Psoas muscle (tissue), 8 donors: ENCODE results near the gene FZD4. TPM values are rescaled to one million over a fixed set of nuclear protein-coding genes. Genes with fewer than 3 reads are reported as not detected.
"Not testable (repeated sequence)": the region's sequence is repeated elsewhere in the genome, so short reads cannot be mapped to it uniquely, and the experiment has no call there.

Source experiments
- ATAC-seq, 4 donors: fragments of 200-7000 bp; cut with Tn5 transposase; one replicate each; pipeline ENCODE4 v1.9.1; 2020; ENCODE audit warnings: moderate library complexity in 3 of 4, mild to moderate bottlenecking in 2 of 4
- DNase-seq, 2 donors: peaks; one replicate each; pipeline ENCODE4 v3.0.0-alpha.2; 2020
- H3K27ac ChIP-seq: fragments of 200-600 bp; one replicate; pipeline ENCODE4 v1.8.0; 2022
- H3K27me3 ChIP-seq, 3 donors: fragments of 200-600 bp in 1 of 3; one replicate each; pipeline versions ENCODE4 v1.6.1 to v1.8.0; 2013 to 2022; ENCODE audit warnings: low read length in 2 of 3, mild to moderate bottlenecking in 2 of 3, moderate library complexity in 1 of 3; ENCODE audit not compliant: insufficient read depth in 3 of 3
- H3K36me3 ChIP-seq, 2 donors: fragments of 200-600 bp in 1 of 2; one replicate each; pipeline versions ENCODE4 v1.6.1 to v1.8.0; 2013 to 2022; ENCODE audit warnings: low read depth in 1 of 2, mild to moderate bottlenecking in 1 of 2, moderate library complexity in 1 of 2; ENCODE audit not compliant: insufficient read depth in 1 of 2
- H3K4me1 ChIP-seq: fragments of 200-600 bp; one replicate; pipeline ENCODE4 v1.8.0; 2022
- H3K4me3 ChIP-seq: fragments of 200-600 bp; one replicate; pipeline ENCODE4 v1.8.0; 2022; ENCODE audit warnings: mild to moderate bottlenecking
- H3K9me3 ChIP-seq: fragments of 200-600 bp; one replicate; pipeline ENCODE4 v1.8.0; 2022
- WGBS, 3 donors: extraction: QIAGEN DNeasy Blood & Tissue Kit; methylation state at CpG; one replicate each; pipeline versions ENCODE4 v1.1.6 to v1.1.7; 2013; 5-methylcytosine and 5-hydroxymethylcytosine counted together
- intact Hi-C, 2 donors: fragments of 100-400 bp; cut with DNase I; formaldehyde crosslinking; loops; one replicate each; pipeline versions ENCODE4 v1.11.0 to v1.14.2; 2022
- polyA plus RNA-seq, 3 donors: library from polyadenylated mRNA; stranded (reverse); fragments of 200-250 nt; gene quantifications; one replicate each; pipeline ENCODE4 v1.2.3, GENCODE V29; 2013
- total RNA-seq, 4 donors: library from RNA; stranded (reverse); fragmentation: NEBNext Ultra II Directional in 2 of 4; extraction: Animal tissue kit (Norgen Biotek cat#: 25700) in 2 of 4; gene quantifications; one replicate each; pipeline versions ENCODE4 v1.2.1 to v1.2.4, GENCODE V29; 2021 to 2023
- TF ChIP-seq, protein P1 (sequence below): fragments of 200-600 bp; IDR thresholded peaks from one replicate; pipeline ENCODE4 v1.8.0; 2022; ENCODE audit warnings: antibody characterized with exemption
- donor health status: healthy with polysubstance abuse.
- donor health status: DM: no; HTN: no; CAD: no; lungs with moderate emphysema.
- donor health status: Bipolar disorder and iron deficiency.
- donor health status: healthy.
- donor health status: DM: yes; HTN: yes; CAD: no.
- donor health status: DM: no; HTN: no; CAD: no.
- donor health status: DM: no; HTN: no; CAD: no.
- donor health status: DM: yes; HTN: yes; CAD: no.

FZD4 gene
- total and polyA plus RNA-seq, 7 donors: 12.3 to 158 (median 27.5) TPM

- peak overlapping the region; percentile 19 for H3K27ac ChIP-seq
- intact Hi-C loops: loop anchor here in 1 of 2 donors (10.0 kb wide), 1 partner anchor 176 kb away; no protein-coding TSS in a partner anchor
- no peak for DNase-seq
Observed at GRCh38 chr11:86948733-86949132, 6.5 kb downstream of the FZD4 start.

DNA sequence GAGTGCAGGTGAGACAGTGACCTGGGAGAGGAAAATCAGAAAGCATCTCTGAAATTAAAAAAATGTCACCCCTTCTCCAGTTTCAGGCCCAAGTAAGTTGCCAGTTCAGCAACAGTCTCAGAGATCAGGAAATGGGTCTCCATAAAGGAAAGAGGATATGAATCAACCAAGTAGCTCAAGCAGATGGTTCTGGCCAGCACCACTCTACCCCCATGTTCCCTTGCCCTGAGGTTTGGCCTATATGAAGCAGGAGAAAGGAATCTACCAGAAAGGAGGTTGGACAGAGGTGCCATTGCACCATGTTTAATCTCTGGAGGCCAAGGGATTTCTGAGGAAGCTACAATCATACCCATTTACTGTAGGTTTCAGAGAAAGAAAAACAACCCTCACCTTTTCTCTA, 7.7 kb downstream of the FZD4 start:
- peaks cover 80% of the 10 kb centered on the region for H3K4me1 ChIP-seq
- intact Hi-C loops: loop anchor here in 1 of 2 donors (10.0 kb wide), 1 partner anchor 177 kb away; no protein-coding TSS in a partner anchor

More at GRCh38 chr11:86948733-86949132, 6.5 kb downstream of the FZD4 start:
- peak in 3 of 4 donors; percentile 26 to 50 (median 36) for ATAC-seq
- no peaks in the 10 kb centered on the region for H3K9me3 ChIP-seq
- WGBS, 3 donors: 43 to 63% (median 56%) methylated on average over 5 of the region's 5 CpGs
- H3K27me3 ChIP-seq: no peaks in the 10 kb centered on the region
- H3K36me3 ChIP-seq: peaks cover 9 to 44% of the 10 kb centered on the region in 2 donors
- peaks cover 82% of the 10 kb centered on the region for H3K4me1 ChIP-seq
- H3K4me3 ChIP-seq: peak overlapping the region; percentile 96
- TF ChIP-seq, protein P1, sequence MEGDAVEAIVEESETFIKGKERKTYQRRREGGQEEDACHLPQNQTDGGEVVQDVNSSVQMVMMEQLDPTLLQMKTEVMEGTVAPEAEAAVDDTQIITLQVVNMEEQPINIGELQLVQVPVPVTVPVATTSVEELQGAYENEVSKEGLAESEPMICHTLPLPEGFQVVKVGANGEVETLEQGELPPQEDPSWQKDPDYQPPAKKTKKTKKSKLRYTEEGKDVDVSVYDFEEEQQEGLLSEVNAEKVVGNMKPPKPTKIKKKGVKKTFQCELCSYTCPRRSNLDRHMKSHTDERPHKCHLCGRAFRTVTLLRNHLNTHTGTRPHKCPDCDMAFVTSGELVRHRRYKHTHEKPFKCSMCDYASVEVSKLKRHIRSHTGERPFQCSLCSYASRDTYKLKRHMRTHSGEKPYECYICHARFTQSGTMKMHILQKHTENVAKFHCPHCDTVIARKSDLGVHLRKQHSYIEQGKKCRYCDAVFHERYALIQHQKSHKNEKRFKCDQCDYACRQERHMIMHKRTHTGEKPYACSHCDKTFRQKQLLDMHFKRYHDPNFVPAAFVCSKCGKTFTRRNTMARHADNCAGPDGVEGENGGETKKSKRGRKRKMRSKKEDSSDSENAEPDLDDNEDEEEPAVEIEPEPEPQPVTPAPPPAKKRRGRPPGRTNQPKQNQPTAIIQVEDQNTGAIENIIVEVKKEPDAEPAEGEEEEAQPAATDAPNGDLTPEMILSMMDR: no peak

GRCh38 chr11:86943505-86943904, 11.7 kb downstream of the FZD4 start:
- Histone ChIP-seq H3K4me1 (peaks cover 74% of the 10 kb centered on the region), H3K36me3 (peaks cover 0 to 18% of the 10 kb centered on the region in 2 donors)
- intact Hi-C loops: loop anchor here (5.0 to 10.0 kb wide), 2 partner anchors 94 to 181 kb away; partner anchors contain the start of gene TMEM135 (in 1 of the 2)
- not testable (repeated sequence) for H3K27me3 ChIP-seq, ATAC-seq, H3K27ac ChIP-seq, H3K9me3 ChIP-seq, H3K4me3 ChIP-seq, DNase-seq
- WGBS, 3 donors: 92 to 98% (median 98%) methylated on average over 8 of the region's 8 CpGs

More for the DNA sequence above, 7.7 kb downstream of the FZD4 start:
- Histone ChIP-seq H3K4me3 (peak overlapping the region; percentile 96), H3K27ac (no peak overlapping the region), H3K9me3 (no peaks in the 10 kb centered on the region), H3K27me3 (no peaks in the 10 kb centered on the region), H3K36me3 (peaks cover 9 to 44% of the 10 kb centered on the region in 2 donors)
- no peak for DNase-seq
- TF ChIP-seq, protein P1: no peak
- ATAC-seq: peak in 2 of 4 donors; percentile 17 to 59

GRCh38 chr11:86941871-86942599, 13.2 kb downstream of the FZD4 start:
- Histone ChIP-seq H3K27me3 (no peaks in the 10 kb centered on the region), H3K27ac (peak overlapping the region; percentile 58), H3K36me3 (peaks cover 0 to 12% of the 10 kb centered on the region in 2 donors), H3K4me3 (no peak overlapping the region), H3K9me3 (no peaks in the 10 kb centered on the region), H3K4me1 (peaks cover 64% of the 10 kb centered on the region)
- 56 to 60% (median 56%) methylated on average over 4 of the region's 4 CpGs for whole genome bisulfite sequencing, 3 donors
- DNase-seq (no peak), ATAC-seq (peak in 2 of 4 donors; percentile 5 to 7)
- intact Hi-C loops: loop anchor here (2.0 to 10.0 kb wide), 4 partner anchors 95 to 349 kb away; partner anchors contain the start of gene TMEM135 (in 1 of the 2)
- TF ChIP-seq, protein P1: no peak
